Heart left ventricle (tissue), 16 donors: ENCODE results near the gene PAQR6. TPM values are rescaled to one million over a fixed set of nuclear protein-coding genes. Genes with fewer than 3 reads are reported as not detected.

ENCODE experiments used
- ATAC-seq, 4 donors: fragments of 200-7000 bp; cut with Tn5 transposase; one replicate each; pipeline ENCODE4 v1.9.1; 2020 to 2022; ENCODE audit warnings: moderate library complexity in 4 of 4, mild to moderate bottlenecking in 3 of 4, moderate number of reproducible peaks in 1 of 4
- DNase-seq, 5 donors: peaks; one replicate each; pipeline ENCODE4 v3.0.0-alpha.2; 2020
- H3K27ac ChIP-seq, 12 donors: fragments of 200-600 bp; sonication (generic) in 4 of 12; one replicate each; pipeline versions ENCODE4 v1.5.0 to v1.8.0; 2016 to 2022; ENCODE audit warnings: mild to moderate bottlenecking in 2 of 12
- H3K27me3 ChIP-seq, 9 donors: fragments of 200-600 bp; sonication (generic) in 2 of 9; one replicate each; pipeline versions ENCODE4 v1.5.1 to v1.8.0; 2016 to 2022; ENCODE audit warnings: mild to moderate bottlenecking in 3 of 9
- H3K36me3 ChIP-seq, 9 donors: fragments of 200-600 bp; sonication (generic) in 2 of 9; one replicate each; pipeline versions ENCODE4 v1.5.0 to v1.8.0; 2018 to 2022; ENCODE audit warnings: mild to moderate bottlenecking in 2 of 9
- H3K4me1 ChIP-seq, 12 donors: fragments of 200-600 bp; sonication (generic) in 4 of 12; one replicate each; pipeline versions ENCODE4 v1.5.0 to v1.8.0; 2016 to 2022; ENCODE audit warnings: mild to moderate bottlenecking in 3 of 12
- H3K4me3 ChIP-seq, 12 donors: fragments of 200-600 bp; sonication (generic) in 4 of 12; one replicate each; pipeline versions ENCODE4 v1.5.0 to v1.8.0; 2017 to 2022; ENCODE audit warnings: mild to moderate bottlenecking in 9 of 12, moderate library complexity in 4 of 12
- H3K9me3 ChIP-seq, 12 donors: fragments of 200-600 bp; sonication (generic) in 4 of 12; one replicate each; pipeline versions ENCODE4 v1.5.0 to v1.8.0; 2016 to 2022; ENCODE audit warnings: mild to moderate bottlenecking in 1 of 12
- CTCF ChIP-seq, 12 donors: fragments of 200-600 bp; sonication (generic) in 4 of 12; IDR thresholded peaks; one replicate each; pipeline versions ENCODE4 v1.5.0 to v1.8.0; 2018 to 2022; ENCODE audit warnings: antibody characterized with exemption in 12 of 12, mild to moderate bottlenecking in 5 of 12
- POLR2A ChIP-seq, 2 donors: fragments of 450-650 bp; IDR thresholded peaks; one replicate each; pipeline ENCODE4 v1.6.1; 2017; ENCODE audit warnings: antibody characterized with exemption in 2 of 2, mild to moderate bottlenecking in 2 of 2, moderate library complexity in 2 of 2
- WGBS, 4 donors: extraction: QIAGEN DNeasy Blood & Tissue Kit in 2 of 4; methylation state at CpG; one replicate each; pipeline versions ENCODE4 v1.1.5 to v1.1.7; 2013 to 2018; 5-methylcytosine and 5-hydroxymethylcytosine counted together
- intact Hi-C, 10 donors: fragments of 100-400 bp; cut with DNase I; formaldehyde crosslinking; loops; one replicate each; pipeline versions ENCODE4 v1.11.1 to v1.14.2; 2022
- polyA plus RNA-seq, 2 donors: library from polyadenylated mRNA; stranded (reverse); fragments of 200-250 nt; gene quantifications; one replicate each; pipeline ENCODE4 v1.2.3, GENCODE V29; 2013
- total RNA-seq, 9 donors: library from RNA; depleted of rRNA in 2 of 9; stranded (reverse); fragments of >200 nt in 2 of 9; fragmentation: NEBNext Ultra II Directional in 3 of 9; extraction: Animal tissue kit (Norgen Biotek cat#: 25700) in 3 of 9; gene quantifications; one replicate each; pipeline versions ENCODE4 v1.1.0 to v1.2.4, GENCODE V29; 2016 to 2023
- donor health status: ischemic (EF 13 %, LVEDD 7.1; RV severe dilation, severe dysfunction).
- donor health status: healthy with polysubstance abuse.
- donor health status: DM: no; HTN: yes; CAD: no.
- donor health status: DM: no; HTN: no; CAD: no.
- donor health status: ischemic (EF 25% LVEDD 6.9; RV normal size, moderate dysfunction).
- donor health status: ischemic (EF 25% LVEDD 5.7; RV mildly dilated, moderate dysfunction).
- donor health status: healthy.
- donor health status: DM: yes; HTN: yes; CAD: no.
- donor health status: ischemic (EF 35%, LVEDD 5.7; RV mildly dilated, moderate dysfunction).
- donor health status: nonischemic (EF 11% LVEDD 7.7; RV severe dilation, severe dysfunction).
- donor health status: DM: yes; HTN: yes; CAD: no.
- donor health status: PGD.
- donor health status: ischemic (EF 29% LVEDD 5.4; RV normal size, mild dysfunction).
- donor health status: nonischemic (EF 23%, LVEDD 6.1; RV moderate dilation, normal function).

PAQR6 gene
- total and polyA plus RNA-seq, 11 donors = 0.26 to 1.9 (median 0.90) TPM; not detected in 2

- TF ChIP-seq POLR2A (IDR thresholded peaks at IDR 0.05) = no peak
- TF ChIP-seq CTCF (IDR thresholded peaks at IDR 0.05) = no peak
- DNase-seq (no peak), ATAC-seq (no peak)
- intact Hi-C loops = loop anchor here in 1 of 10 donors (10.0 kb wide), 1 partner anchor 72 kb away; no protein-coding TSS in a partner anchor
- H3K4me3 ChIP-seq = no peak overlapping the region
- H3K4me1 ChIP-seq = peaks cover 3 to 28% (median 20%) of the 10 kb centered on the region in 12 donors
- H3K27me3 ChIP-seq = peaks cover 0 to 17% (median 14%) of the 10 kb centered on the region in 9 donors
- no peak overlapping the region for H3K27ac ChIP-seq
- H3K36me3 ChIP-seq = peaks cover 0 to 43% (median 30%) of the 10 kb centered on the region in 9 donors
- 70 to 83% (median 81%) methylated on average over 4 to 10 of the region's 10 CpGs for WGBS, 4 donors
- H3K9me3 ChIP-seq = no peaks in the 10 kb centered on the region
These were observed 5.1 kb downstream of the PAQR6 start for GRCh38 chr1:156242738-156243137.

- ATAC-seq (no peak), DNase-seq (no peak)
- no peaks in the 10 kb centered on the region for H3K9me3 ChIP-seq
- peaks cover 0 to 51% (median 38%) of the 10 kb centered on the region in 9 donors for H3K36me3 ChIP-seq
- WGBS, 4 donors = 85 to 90% (median 90%) methylated on average over 12 to 14 of the region's 14 CpGs
- TF ChIP-seq POLR2A (IDR thresholded peaks at IDR 0.05) (no peak), CTCF (IDR thresholded peaks at IDR 0.05) (no peak)
- H3K27me3 ChIP-seq = peaks cover 0 to 17% (median 14%) of the 10 kb centered on the region in 9 donors
- intact Hi-C loops = loop anchor here in 1 of 10 donors (10.0 kb wide), 1 partner anchor 73 kb away; no protein-coding TSS in a partner anchor
- H3K4me1 ChIP-seq = peaks cover 3 to 19% (median 12%) of the 10 kb centered on the region in 12 donors
- no peak within 1 kb of the TSS for H3K27ac ChIP-seq
- H3K4me3 ChIP-seq = no peak within 1 kb of the TSS
These were observed 5.9 kb downstream of the PAQR6 start, which contains the start of gene BGLAP for GRCh38 chr1:156241926-156242325. Gene BGLAP (plus strand): TSS chr1:156242184. CDS start chr1:156242232, 48 bp downstream.

DNA sequence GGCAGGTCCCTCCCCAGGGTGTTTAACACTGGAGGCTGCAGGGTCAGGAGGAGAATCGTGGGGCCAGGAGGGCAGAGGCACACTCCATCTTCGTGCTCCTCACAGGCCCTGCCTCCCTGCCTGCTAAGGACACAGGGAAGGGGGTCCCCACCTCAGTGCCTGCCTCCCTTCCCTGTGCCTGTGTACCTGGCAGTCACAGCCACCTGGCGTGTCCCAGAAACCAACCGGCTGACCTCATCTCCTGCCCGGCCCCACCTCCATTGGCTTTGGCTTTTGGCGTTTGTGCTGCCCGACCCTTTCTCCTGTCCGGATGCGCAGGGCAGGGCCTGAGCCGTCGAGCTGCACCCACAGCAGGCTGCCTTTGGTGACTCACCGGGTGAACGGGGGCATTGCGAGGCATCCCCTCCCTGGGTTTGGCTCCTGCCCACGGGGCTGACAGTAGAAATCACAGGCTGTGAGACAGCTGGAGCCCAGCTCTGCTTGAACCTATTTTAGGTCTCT lies 6.5 kb downstream of the PAQR6 start:
- Histone ChIP-seq H3K27ac (no peak overlapping the region), H3K36me3 (peaks cover 1 to 57% (median 44%) of the 10 kb centered on the region in 9 donors), H3K9me3 (no peaks in the 10 kb centered on the region), H3K4me1 (peaks cover 3 to 15% (median 11%) of the 10 kb centered on the region in 12 donors), H3K4me3 (no peak overlapping the region), H3K27me3 (peaks cover 0 to 17% (median 14%) of the 10 kb centered on the region in 9 donors)
- ATAC-seq = no peak
- DNase-seq = no peak
- no peak for TF ChIP-seq CTCF (IDR thresholded peaks at IDR 0.05)
- TF ChIP-seq POLR2A (IDR thresholded peaks at IDR 0.05) = no peak
- intact Hi-C loops = loop anchor here in 1 of 10 donors (10.0 kb wide), 1 partner anchor 73 kb away; no protein-coding TSS in a partner anchor
- WGBS, 4 donors = 74 to 82% (median 76%) methylated on average over 13 to 15 of the region's 15 CpGs

GRCh38 chr1:156238248-156238647 lies 9.6 kb downstream of the PAQR6 start:
- no peak for TF ChIP-seq POLR2A (IDR thresholded peaks at IDR 0.05)
- TF ChIP-seq CTCF (IDR thresholded peaks at IDR 0.05) = no peak
- no peak for DNase-seq
- Histone ChIP-seq H3K4me3 (no peak overlapping the region), H3K27ac (no peak overlapping the region), H3K27me3 (no peaks in the 10 kb centered on the region), H3K9me3 (no peaks in the 10 kb centered on the region), H3K36me3 (peaks cover 2 to 87% (median 74%) of the 10 kb centered on the region in 9 donors), H3K4me1 (no peaks in the 10 kb centered on the region)
- intact Hi-C loops = no loop called here
- WGBS, 4 donors = 91 to 95% (median 94%) methylated on average over 5 of the region's 5 CpGs
- ATAC-seq = no peak
